A673 (cell line): ENCODE data around the gene RALGAPA2. TPM values are rescaled to one million over a fixed set of nuclear protein-coding genes. Genes with fewer than 3 reads are reported as not detected.

ENCODE experiments used
- BruUV-seq: library from RNA; stranded (reverse); fragments of 400-500 nt; replicated peaks from 2 replicates; lab custom pipeline; 2021; lab: Mats Ljungman, UMichigan
- CTCF ChIA-PET: fragments of 300-600 bp; sonication (Branson Sonifier 250); formaldehyde crosslinking; loops from one replicate; lab custom pipeline; 2022; ENCODE audit warnings: antibody characterized with exemption; lab: Charles Lee
- POLR2A ChIA-PET: fragments of 300-600 bp; sonication (Branson Sonifier 250); formaldehyde crosslinking; loops from one replicate; lab custom pipeline; 2022; ENCODE audit warnings: antibody characterized with exemption; ENCODE audit not compliant: low non-redundant PET; lab: Charles Lee
- DNase-seq: peaks from one replicate; pipeline ENCODE4 v3.0.0-alpha.2; 2015; ENCODE audit warnings: low spot score
- H3K27ac ChIP-seq: fragments of 200-600 bp; sonication (generic); 2 replicates; pipeline ENCODE4 v1.5.1; 2016; ENCODE audit warnings: mixed run types, low read depth, mild to moderate bottlenecking, mixed read lengths, antibody characterized with exemption, low read length; ENCODE audit not compliant: poor library complexity, severe bottlenecking
- H3K27me3 ChIP-seq: fragments of 200-600 bp; sonication (generic); replicated peaks from 2 replicates; pipeline ENCODE4 v1.6.1; 2017; ENCODE audit warnings: mixed run types, low read depth, mild to moderate bottlenecking, mixed read lengths, antibody characterized with exemption, low read length; ENCODE audit not compliant: insufficient read depth, poor library complexity
- H3K36me3 ChIP-seq: fragments of 200-600 bp; sonication (generic); 2 replicates; pipeline ENCODE4 v1.6.1; 2016; ENCODE audit warnings: mixed run types, mild to moderate bottlenecking, mixed read lengths, antibody characterized with exemption, low read length; ENCODE audit not compliant: insufficient read depth, poor library complexity, severe bottlenecking
- H3K4me1 ChIP-seq: fragments of 200-600 bp; sonication (generic); 2 replicates; pipeline ENCODE4 v1.6.1; 2017; ENCODE audit warnings: mixed run types, mild to moderate bottlenecking, mixed read lengths, antibody characterized with exemption, low read length; ENCODE audit not compliant: insufficient read depth, poor library complexity, severe bottlenecking
- H3K4me3 ChIP-seq: fragments of 200-600 bp; sonication (generic); 2 replicates; pipeline ENCODE4 v1.5.1; 2016; ENCODE audit warnings: low read depth, mixed run types, mild to moderate bottlenecking, mixed read lengths, low read length; ENCODE audit not compliant: poor library complexity, severe bottlenecking
- H3K9me3 ChIP-seq: fragments of 200-600 bp; sonication (generic); 2 replicates; pipeline ENCODE4 v1.6.1; 2016; ENCODE audit warnings: mixed run types, low read depth, mild to moderate bottlenecking, mixed read lengths, antibody characterized with exemption, low read length; ENCODE audit not compliant: poor library complexity, severe bottlenecking
- CTCF ChIP-seq: fragments of 300-800, 200-600 bp; sonication (generic); conservative IDR thresholded peaks from 2 replicates; pipeline ENCODE4 v1.5.1; 2017; ENCODE audit warnings: low read depth, mild to moderate bottlenecking, antibody characterized with exemption, low read length, moderate library complexity, mixed read lengths
- EZH2 ChIP-seq: fragments of 200-600 bp; sonication (generic); IDR thresholded peaks from 2 replicates; pipeline ENCODE4 v1.6.1; 2017; ENCODE audit warnings: borderline replicate concordance, low read depth, mild to moderate bottlenecking, mixed read lengths, antibody characterized with exemption, low read length; ENCODE audit not compliant: poor library complexity, severe bottlenecking
- intact Hi-C: fragments of 100-400 bp; cut with micrococcal nuclease; formaldehyde crosslinking; loops from one replicate; pipeline ENCODE4 v1.10.0; 2022; ENCODE audit not compliant: unreplicated experiment
- total RNA-seq: library from RNA; stranded (reverse); gene quantifications from 2 replicates; pipeline ENCODE4 v1.2.3, GENCODE V29; 2021

Gene RALGAPA2
- total RNA-seq, 1 experiment from 2014 or later, result 32.4 TPM

- H3K36me3 ChIP-seq, result no peaks in the 10 kb centered on the region
- no peak overlapping the region for H3K4me3 ChIP-seq
- BruUV-seq, result no TSS peak
- no peak overlapping the region for H3K27ac ChIP-seq
- no peak for DNase-seq
- CTCF ChIA-PET, result no interaction called here
- H3K4me1 ChIP-seq, result no peaks in the 10 kb centered on the region
- TF ChIP-seq EZH2, result no peak
- no peak for TF ChIP-seq CTCF
- POLR2A ChIA-PET, result no interaction called here
- H3K27me3 ChIP-seq, result no peaks in the 10 kb centered on the region
- H3K9me3 ChIP-seq, result no peaks in the 10 kb centered on the region
- intact Hi-C loops, result no loop called here
These were observed 319.0 kb downstream of the RALGAPA2 start for GRCh38 chr20:20393207-20394120.

GRCh38 chr20:20391766-20392165 is 320.7 kb downstream of the RALGAPA2 start:
- Histone ChIP-seq H3K27me3 (no peaks in the 10 kb centered on the region), H3K4me3 (no peak overlapping the region), H3K36me3 (no peaks in the 10 kb centered on the region), H3K9me3 (no peaks in the 10 kb centered on the region), H3K4me1 (no peaks in the 10 kb centered on the region), H3K27ac (no peak overlapping the region)
- no TSS peak for BruUV-seq
- intact Hi-C loops, result no loop called here
- POLR2A ChIA-PET, result no interaction called here
- CTCF ChIA-PET, result no interaction called here
- DNase-seq, result no peak
- TF ChIP-seq EZH2 (no peak), CTCF (no peak)

GRCh38 chr20:20391115-20391514 is 321.3 kb downstream of the RALGAPA2 start:
- DNase-seq, result no peak
- no peak overlapping the region for H3K27ac ChIP-seq
- no peaks in the 10 kb centered on the region for H3K4me1 ChIP-seq
- ChIA-PET POLR2A (no interaction called here), CTCF (no interaction called here)
- H3K36me3 ChIP-seq, result no peaks in the 10 kb centered on the region
- TF ChIP-seq CTCF (no peak), EZH2 (no peak)
- no peak overlapping the region for H3K4me3 ChIP-seq
- intact Hi-C loops, result no loop called here
- H3K27me3 ChIP-seq, result no peaks in the 10 kb centered on the region
- H3K9me3 ChIP-seq, result no peaks in the 10 kb centered on the region
- no TSS peak for BruUV-seq
